HG03378 (cell line): ENCODE measurements around the gene MNAT1.
"Not testable (repeated sequence)": the region's sequence is repeated elsewhere in the genome, so short reads cannot be mapped to it uniquely, and the experiment has no call there.

Source experiments
- ATAC-seq: cut with Tn5 transposase; IDR thresholded peaks from one replicate; pipeline ENCODE4 v1.9.1; 2021; ENCODE audit warnings: mild to moderate bottlenecking, moderate library complexity; ENCODE audit not compliant: unreplicated experiment

The MNAT1 gene

GRCh38 chr14:60734465-60735242 lies at the start of gene MNAT1:
TSS of gene MNAT1 (plus strand) at chr14:60734761. CDS start at chr14:60734863, 102 bp downstream.
- peak; percentile 89 for ATAC-seq

GRCh38 chr14:60686865-60687264 lies 47.7 kb upstream of the MNAT1 start:
- ATAC-seq = no peak

GRCh38 chr14:60691383-60692113 lies 43.0 kb upstream of the MNAT1 start:
- ATAC-seq = no peak

- no peak for ATAC-seq
These were observed 39.2 kb upstream of the MNAT1 start for GRCh38 chr14:60695327-60695726.

GRCh38 chr14:60700598-60700997 lies 34.0 kb upstream of the MNAT1 start:
- no peak for ATAC-seq

GRCh38 chr14:60705100-60705499 lies 29.5 kb upstream of the MNAT1 start:
- ATAC-seq = no peak

- ATAC-seq = no peak
These were observed 26.7 kb upstream of the MNAT1 start for GRCh38 chr14:60707858-60708257.

- ATAC-seq = no peak
These were observed 24.1 kb upstream of the MNAT1 start for GRCh38 chr14:60710494-60710893.

GRCh38 chr14:60713513-60713912 lies 21.0 kb upstream of the MNAT1 start:
- no peak for ATAC-seq

- ATAC-seq = no peak
These were observed 14.2 kb upstream of the MNAT1 start for GRCh38 chr14:60720391-60720790.

GRCh38 chr14:60720962-60721325 lies 13.6 kb upstream of the MNAT1 start:
- ATAC-seq = no peak

- no peak for ATAC-seq
These were observed 13.0 kb upstream of the MNAT1 start for GRCh38 chr14:60721326-60722106.

- ATAC-seq = no peak
These were observed 12.5 kb upstream of the MNAT1 start for GRCh38 chr14:60722107-60722356.

GRCh38 chr14:60722357-60723115 lies 12.0 kb upstream of the MNAT1 start:
- ATAC-seq = peak; percentile 55

- ATAC-seq = no peak
These were observed 11.2 kb upstream of the MNAT1 start for GRCh38 chr14:60723116-60723906.

GRCh38 chr14:60723907-60724618 lies 10.5 kb upstream of the MNAT1 start, which contains the start of gene SIX4:
TSS of gene SIX4 (minus strand) at chr14:60724351. CDS start at chr14:60724074, 277 bp downstream.
- ATAC-seq = peak; percentile 53

GRCh38 chr14:60731291-60731690 lies 3.3 kb upstream of the MNAT1 start:
- not testable (repeated sequence) for ATAC-seq

- no peak for ATAC-seq
These were observed 1.6 kb upstream of the MNAT1 start for GRCh38 chr14:60732840-60733483.

GRCh38 chr14:60735416-60735815 lies 855 bp downstream of the MNAT1 start:
- no peak for ATAC-seq
